Liver (tissue), 9 donors: Measurements from ENCODE around the gene SRGAP1. TPM values are rescaled to one million over a fixed set of nuclear protein-coding genes. Genes with fewer than 3 reads are reported as not detected.

Source experiments
- DNase-seq: peaks from one replicate; pipeline ENCODE4 v3.0.0-alpha.2; 2017; ENCODE audit warnings: low spot score
- H3K27ac ChIP-seq, 2 donors: one replicate each; pipeline ENCODE4 v1.7.0; 2013; ENCODE audit warnings: inconsistent platforms in 2 of 2, low read length in 2 of 2, control low read depth in 1 of 2, low read depth in 1 of 2, mild to moderate bottlenecking in 1 of 2
- H3K27me3 ChIP-seq, 4 donors: one replicate each; pipeline versions ENCODE4 v1.6.1 to v1.7.0; 2013; ENCODE audit warnings: low read length in 3 of 4, inconsistent platforms in 1 of 4, mild to moderate bottlenecking in 1 of 4, moderate library complexity in 1 of 4; ENCODE audit not compliant: control insufficient read depth in 4 of 4, insufficient read depth in 4 of 4
- H3K36me3 ChIP-seq, 4 donors: one replicate each; pipeline versions ENCODE4 v1.6.1 to v1.7.0; 2013; ENCODE audit warnings: low read length in 3 of 4, mild to moderate bottlenecking in 3 of 4, low read depth in 1 of 4, moderate library complexity in 1 of 4; ENCODE audit not compliant: control insufficient read depth in 4 of 4, insufficient read depth in 3 of 4
- H3K4me1 ChIP-seq, 4 donors: one replicate each; pipeline versions ENCODE4 v1.6.1 to v1.7.0; 2013; ENCODE audit warnings: low read length in 3 of 4, mild to moderate bottlenecking in 3 of 4, moderate library complexity in 1 of 4; ENCODE audit not compliant: control insufficient read depth in 4 of 4, insufficient read depth in 4 of 4
- H3K4me3 ChIP-seq, 3 donors: one replicate each; pipeline versions ENCODE4 v1.6.1 to v1.7.0; 2013; ENCODE audit warnings: low read length in 3 of 3, control low read depth in 1 of 3, low read depth in 1 of 3, mild to moderate bottlenecking in 1 of 3
- H3K9ac ChIP-seq, 2 donors: one replicate each; pipeline ENCODE4 v1.7.0; 2013; ENCODE audit warnings: low read length in 2 of 2, mild to moderate bottlenecking in 2 of 2, moderate library complexity in 2 of 2, control low read depth in 1 of 2, low read depth in 1 of 2
- H3K9me3 ChIP-seq, 4 donors: one replicate each; pipeline versions ENCODE4 v1.6.1 to v1.7.0; 2013; ENCODE audit warnings: low read length in 3 of 4; ENCODE audit not compliant: control insufficient read depth in 4 of 4
- ATF3 ChIP-seq: IDR thresholded peaks from 2 replicates; pipeline ENCODE4 v1.6.1; 2016; ENCODE audit warnings: antibody characterized with exemption
- CTCF ChIP-seq: fragments of 150-350 bp; IDR thresholded peaks from 2 replicates; pipeline ENCODE4 v1.5.1; 2017; ENCODE audit warnings: improper control_type of control experiment, low read depth, low read length; ENCODE audit not compliant: missing input control
- EGR1 ChIP-seq, 2 donors: IDR thresholded peaks; 2 replicates each; pipeline ENCODE4 v1.6.1; 2016 to 2018; ENCODE audit warnings: antibody characterized with exemption in 2 of 2, low read depth in 2 of 2
- FOXA1 ChIP-seq: IDR thresholded peaks from 2 replicates; pipeline ENCODE4 v1.6.1; 2016; ENCODE audit warnings: antibody characterized with exemption
- FOXA2 ChIP-seq: IDR thresholded peaks from 2 replicates; pipeline ENCODE4 v1.6.1; 2016; ENCODE audit warnings: antibody characterized with exemption
- GABPA ChIP-seq, 2 donors: IDR thresholded peaks in 1 of 2; conservative IDR thresholded peaks in 1 of 2; 2 replicates each; pipeline ENCODE4 v1.6.1; 2016; ENCODE audit warnings: antibody characterized with exemption in 2 of 2, mild to moderate bottlenecking in 1 of 2, moderate library complexity in 1 of 2
- HNF4A ChIP-seq, 2 donors: conservative IDR thresholded peaks; 2 replicates each; pipeline ENCODE4 v1.6.1; 2016; ENCODE audit warnings: antibody characterized with exemption in 2 of 2, mild to moderate bottlenecking in 2 of 2
- HNF4G ChIP-seq: IDR thresholded peaks from 2 replicates; pipeline ENCODE4 v1.6.1; 2016; ENCODE audit warnings: antibody characterized with exemption
- JUND ChIP-seq, 2 donors: IDR thresholded peaks; 2 replicates each; pipeline ENCODE4 v1.6.1; 2016; ENCODE audit warnings: antibody characterized with exemption in 2 of 2
- MAX ChIP-seq: IDR thresholded peaks from 2 replicates; pipeline ENCODE4 v1.6.1; 2016; ENCODE audit warnings: antibody characterized with exemption
- NR2F2 ChIP-seq: IDR thresholded peaks from 2 replicates; pipeline ENCODE4 v1.6.1; 2016; ENCODE audit warnings: antibody characterized with exemption
- RAD21 ChIP-seq, 2 donors: IDR thresholded peaks; 2 replicates each; pipeline ENCODE4 v1.6.1; 2016; ENCODE audit warnings: antibody characterized with exemption in 2 of 2, mild to moderate bottlenecking in 2 of 2
- REST ChIP-seq: IDR thresholded peaks from 2 replicates; pipeline ENCODE4 v1.6.1; 2016; ENCODE audit warnings: antibody characterized with exemption, mild to moderate bottlenecking
- RXRA ChIP-seq, 2 donors: IDR thresholded peaks; 2 replicates each; pipeline ENCODE4 v1.6.1; 2017 to 2018; ENCODE audit warnings: antibody characterized with exemption in 2 of 2, mild to moderate bottlenecking in 1 of 2
- SP1 ChIP-seq: IDR thresholded peaks from 2 replicates; pipeline ENCODE4 v1.6.1; 2018; ENCODE audit warnings: antibody characterized with exemption, mild to moderate bottlenecking
- TAF1 ChIP-seq: conservative IDR thresholded peaks from 2 replicates; pipeline ENCODE4 v1.6.1; 2016; ENCODE audit warnings: antibody characterized with exemption, mild to moderate bottlenecking
- YY1 ChIP-seq: IDR thresholded peaks from 2 replicates; pipeline ENCODE4 v1.6.1; 2016; ENCODE audit warnings: antibody characterized with exemption, mild to moderate bottlenecking
- ZBTB33 ChIP-seq: IDR thresholded peaks from 2 replicates; pipeline ENCODE4 v1.6.1; 2016; ENCODE audit warnings: antibody characterized with exemption
- WGBS: extraction: QIAGEN DNeasy Blood & Tissue Kit; methylation state at CpG from one replicate; pipeline ENCODE4 v1.1.7; 2013; 5-methylcytosine and 5-hydroxymethylcytosine counted together
- polyA plus RNA-seq, 2 donors: library from polyadenylated mRNA; stranded (reverse) in 1 of 2; unstranded in 1 of 2; fragments of 200-250 nt in 1 of 2; fragments of >200 nt in 1 of 2; fragmentation: Nextera tagmentation in 1 of 2; extraction: Ambion mirVana in 1 of 2; gene quantifications; one replicate each; pipeline versions ENCODE4 v1.2.1 to v1.2.3, GENCODE V29; 2013 to 2015
- total RNA-seq, 2 donors: library from RNA; depleted of rRNA; stranded (reverse); fragments of >200 nt; gene quantifications; one replicate each; pipeline ENCODE4 v1.2.3, GENCODE V29; 2014
- donor health status: healthy.
- donor health status: healthy.
- donor health status: healthy.
- donor health status: healthy.
- donor health status: healthy.

The SRGAP1 gene
- total and polyA plus RNA-seq, 4 donors, result 0.28 to 1.3 (median 0.85) TPM

GRCh38 chr12:64063121-64063520 lies 218.6 kb downstream of the SRGAP1 start:
- H3K27me3 ChIP-seq, result no peaks in the 10 kb centered on the region
- 82% methylated on average over 3 of the region's 3 CpGs for WGBS
- TF ChIP-seq CTCF, result no peak
- TF ChIP-seq FOXA2, result no peak
- TF ChIP-seq FOXA1, result no peak
- TF ChIP-seq ZBTB33, result no peak
- TF ChIP-seq EGR1 (IDR thresholded peaks at IDR 0.05; ENCODE audit: low read depth in 2 of 2), result no peak
- no peak for TF ChIP-seq REST
- no peak for TF ChIP-seq RXRA (IDR thresholded peaks at IDR 0.05)
- TF ChIP-seq HNF4A (conservative IDR thresholded peaks at IDR 0.05), result no peak
- TF ChIP-seq SP1, result no peak
- no peak for TF ChIP-seq YY1
- no peak for DNase-seq
- H3K4me3 ChIP-seq, result no peak overlapping the region
- H3K9me3 ChIP-seq, result no peaks in the 10 kb centered on the region
- no peaks in the 10 kb centered on the region for H3K36me3 ChIP-seq
- H3K9ac ChIP-seq, result no peak overlapping the region
- H3K4me1 ChIP-seq, result no peaks in the 10 kb centered on the region
- H3K27ac ChIP-seq, result no peak overlapping the region

- H3K4me3 ChIP-seq, result no peak overlapping the region
- no peaks in the 10 kb centered on the region for H3K27me3 ChIP-seq
- DNase-seq, result no peak
- H3K27ac ChIP-seq, result no peak overlapping the region
- WGBS, result 77% methylated on average over 2 of the region's 2 CpGs
- H3K4me1 ChIP-seq, result no peaks in the 10 kb centered on the region
- H3K9me3 ChIP-seq, result no peaks in the 10 kb centered on the region
- H3K36me3 ChIP-seq, result no peaks in the 10 kb centered on the region
- H3K9ac ChIP-seq, result no peak overlapping the region
- TF ChIP-seq HNF4A (conservative IDR thresholded peaks at IDR 0.05) (no peak), RXRA (IDR thresholded peaks at IDR 0.05) (no peak), MAX (no peak), NR2F2 (no peak), RAD21 (IDR thresholded peaks at IDR 0.05) (no peak), SP1 (no peak), CTCF (no peak), JUND (IDR thresholded peaks at IDR 0.05) (no peak), ZBTB33 (no peak), FOXA2 (no peak), YY1 (no peak), GABPA (IDR thresholded peaks at IDR 0.05 in 1 of 2, conservative IDR thresholded peaks at IDR 0.05 in 1 of 2) (no peak), EGR1 (IDR thresholded peaks at IDR 0.05; ENCODE audit: low read depth in 2 of 2) (no peak), TAF1 (no peak), HNF4G (no peak), ATF3 (no peak)
Measured at GRCh38 chr12:64064240-64064639, 219.7 kb downstream of the SRGAP1 start.
